ENCODE results near the gene KCNS1.

DNA sequence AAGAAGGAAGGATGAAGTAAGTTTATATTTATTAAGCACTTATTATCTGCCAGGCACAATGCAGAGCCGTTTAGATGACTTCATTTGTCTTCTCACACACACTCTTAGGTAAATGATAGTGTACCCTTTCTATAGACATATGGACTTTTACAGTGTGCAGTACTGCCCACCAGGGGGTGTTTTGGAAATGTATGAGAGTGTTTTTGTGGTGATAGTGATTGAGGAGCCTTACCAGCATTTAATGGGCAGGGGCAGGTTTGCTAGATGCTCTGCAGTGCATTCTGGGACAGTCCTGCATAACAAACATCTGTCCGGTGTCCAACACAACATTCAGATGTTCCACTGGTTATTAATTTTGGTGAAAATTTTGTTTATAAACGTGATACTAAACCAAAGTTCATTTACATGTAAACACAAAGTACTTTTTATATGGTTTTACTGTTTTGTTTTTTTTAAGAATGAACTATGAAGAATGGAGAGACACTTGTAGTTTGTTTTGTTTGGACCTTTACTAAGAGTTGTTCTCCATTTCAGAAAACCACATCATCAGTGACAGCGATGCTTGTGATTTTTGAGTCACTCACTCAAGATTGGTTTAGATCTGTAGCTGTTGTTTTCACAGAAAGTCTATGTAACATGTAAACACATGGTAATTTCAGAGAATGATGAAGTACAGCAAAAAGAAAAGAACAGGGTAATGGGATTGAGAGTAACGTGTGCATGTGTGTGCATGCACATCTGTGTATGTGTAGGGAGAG lies 19.9 kb downstream of the KCNS1 start:
- TF ChIP-seq, protein P1, sequence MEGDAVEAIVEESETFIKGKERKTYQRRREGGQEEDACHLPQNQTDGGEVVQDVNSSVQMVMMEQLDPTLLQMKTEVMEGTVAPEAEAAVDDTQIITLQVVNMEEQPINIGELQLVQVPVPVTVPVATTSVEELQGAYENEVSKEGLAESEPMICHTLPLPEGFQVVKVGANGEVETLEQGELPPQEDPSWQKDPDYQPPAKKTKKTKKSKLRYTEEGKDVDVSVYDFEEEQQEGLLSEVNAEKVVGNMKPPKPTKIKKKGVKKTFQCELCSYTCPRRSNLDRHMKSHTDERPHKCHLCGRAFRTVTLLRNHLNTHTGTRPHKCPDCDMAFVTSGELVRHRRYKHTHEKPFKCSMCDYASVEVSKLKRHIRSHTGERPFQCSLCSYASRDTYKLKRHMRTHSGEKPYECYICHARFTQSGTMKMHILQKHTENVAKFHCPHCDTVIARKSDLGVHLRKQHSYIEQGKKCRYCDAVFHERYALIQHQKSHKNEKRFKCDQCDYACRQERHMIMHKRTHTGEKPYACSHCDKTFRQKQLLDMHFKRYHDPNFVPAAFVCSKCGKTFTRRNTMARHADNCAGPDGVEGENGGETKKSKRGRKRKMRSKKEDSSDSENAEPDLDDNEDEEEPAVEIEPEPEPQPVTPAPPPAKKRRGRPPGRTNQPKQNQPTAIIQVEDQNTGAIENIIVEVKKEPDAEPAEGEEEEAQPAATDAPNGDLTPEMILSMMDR (IDR thresholded peaks at IDR 0.05): peak in 1 of 6 experiments; percentile 19
- no peak for TF ChIP-seq POLR2A (IDR thresholded peaks at IDR 0.05)
